Activated CD4-positive, alpha-beta T cell treated with anti-CD3 and anti-CD28 coated beads, Interleukin-2, amount 50 U/mL, for 16 hours (primary cell): ENCODE results near the gene MRGPRG.

Source experiments
- DNase-seq: peaks from one replicate; pipeline ENCODE4 v3.0.0-alpha.2; 2020

The MRGPRG gene

GRCh38 chr11:3205261-3206155, 13.1 kb downstream of the MRGPRG start:
- no peak for DNase-seq

- DNase-seq: no peak
Observed at GRCh38 chr11:3204141-3205015, 14.2 kb downstream of the MRGPRG start.

- DNase-seq: no peak
Observed at GRCh38 chr11:3203221-3204043, 15.2 kb downstream of the MRGPRG start.

- no peak for DNase-seq
Observed at GRCh38 chr11:3202759-3203158, 15.9 kb downstream of the MRGPRG start.

GRCh38 chr11:3202305-3202704, 16.3 kb downstream of the MRGPRG start:
- DNase-seq: no peak

GRCh38 chr11:3201677-3202181, 16.9 kb downstream of the MRGPRG start:
- no peak for DNase-seq

GRCh38 chr11:3201112-3201581, 17.5 kb downstream of the MRGPRG start:
- DNase-seq: no peak

- no peak for DNase-seq
Observed at GRCh38 chr11:3200388-3201111, 18.1 kb downstream of the MRGPRG start.

GRCh38 chr11:3199537-3200295, 18.9 kb downstream of the MRGPRG start:
- no peak for DNase-seq

- no peak for DNase-seq
Observed at GRCh38 chr11:3198815-3199214, 19.8 kb downstream of the MRGPRG start.

- no peak for DNase-seq
Observed at GRCh38 chr11:3197878-3198528, 20.6 kb downstream of the MRGPRG start.

GRCh38 chr11:3197044-3197695, 21.4 kb downstream of the MRGPRG start:
- DNase-seq: no peak

GRCh38 chr11:3196161-3197043, 22.2 kb downstream of the MRGPRG start:
- no peak for DNase-seq

GRCh38 chr11:3195251-3196160, 23.1 kb downstream of the MRGPRG start:
- no peak for DNase-seq

GRCh38 chr11:3194016-3194816, 24.4 kb downstream of the MRGPRG start:
- no peak for DNase-seq

- DNase-seq: no peak
Observed at GRCh38 chr11:3193373-3194015, 25.1 kb downstream of the MRGPRG start.
